ENCODE data around the gene COL5A2.

DNA sequence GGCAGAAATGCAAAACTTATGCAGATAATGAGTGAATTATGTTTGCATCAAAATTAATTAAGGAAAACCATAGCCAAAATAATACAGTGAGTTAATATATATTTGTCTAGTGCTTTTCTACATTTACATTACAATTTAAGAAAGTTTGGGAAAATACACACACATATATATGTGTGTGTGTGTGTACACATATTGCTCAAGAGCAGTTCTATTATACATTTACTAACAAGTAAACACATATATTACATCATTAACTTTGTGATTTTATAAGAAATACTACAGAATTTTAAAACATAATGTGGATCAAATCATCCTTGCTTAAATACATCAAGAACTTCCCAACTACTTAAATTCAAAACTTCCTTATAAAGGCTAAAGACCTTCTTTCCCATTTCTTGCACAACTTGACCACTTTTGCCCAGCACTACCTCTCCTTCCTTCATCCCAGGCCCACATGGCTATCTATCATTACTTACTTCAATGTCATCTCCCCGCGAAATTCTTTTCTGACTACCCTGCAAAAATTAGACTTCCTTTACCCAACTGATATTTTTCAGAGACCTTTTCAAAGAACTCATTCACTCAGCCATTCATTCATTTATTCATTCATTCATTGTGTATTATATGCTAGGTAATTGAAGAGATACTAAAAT is 68.4 kb downstream of the COL5A2 start:
- TF ChIP-seq, protein P1, sequence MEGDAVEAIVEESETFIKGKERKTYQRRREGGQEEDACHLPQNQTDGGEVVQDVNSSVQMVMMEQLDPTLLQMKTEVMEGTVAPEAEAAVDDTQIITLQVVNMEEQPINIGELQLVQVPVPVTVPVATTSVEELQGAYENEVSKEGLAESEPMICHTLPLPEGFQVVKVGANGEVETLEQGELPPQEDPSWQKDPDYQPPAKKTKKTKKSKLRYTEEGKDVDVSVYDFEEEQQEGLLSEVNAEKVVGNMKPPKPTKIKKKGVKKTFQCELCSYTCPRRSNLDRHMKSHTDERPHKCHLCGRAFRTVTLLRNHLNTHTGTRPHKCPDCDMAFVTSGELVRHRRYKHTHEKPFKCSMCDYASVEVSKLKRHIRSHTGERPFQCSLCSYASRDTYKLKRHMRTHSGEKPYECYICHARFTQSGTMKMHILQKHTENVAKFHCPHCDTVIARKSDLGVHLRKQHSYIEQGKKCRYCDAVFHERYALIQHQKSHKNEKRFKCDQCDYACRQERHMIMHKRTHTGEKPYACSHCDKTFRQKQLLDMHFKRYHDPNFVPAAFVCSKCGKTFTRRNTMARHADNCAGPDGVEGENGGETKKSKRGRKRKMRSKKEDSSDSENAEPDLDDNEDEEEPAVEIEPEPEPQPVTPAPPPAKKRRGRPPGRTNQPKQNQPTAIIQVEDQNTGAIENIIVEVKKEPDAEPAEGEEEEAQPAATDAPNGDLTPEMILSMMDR (IDR thresholded peaks at IDR 0.05): no peak
- TF ChIP-seq POLR2A (IDR thresholded peaks at IDR 0.05) (no peak), EP300 (IDR thresholded peaks at IDR 0.05) (no peak)
